Trophoblast cell (in vitro differentiated cells and primary cell): Measurements from ENCODE around the gene CHRNE. TPM values are rescaled to one million over a fixed set of nuclear protein-coding genes. Genes with fewer than 3 reads are reported as not detected.

Experiments
- DNase-seq, 2 donors: peaks; one replicate each; pipeline ENCODE4 v3.0.0-alpha.2; 2016
- H2AFZ ChIP-seq: 2 replicates; pipeline ENCODE4 v1.6.1; 2013; ENCODE audit warnings: low read length, moderate library complexity, mild to moderate bottlenecking; ENCODE audit not compliant: insufficient read depth, poor library complexity
- H2AK5ac ChIP-seq: 2 replicates; pipeline ENCODE4 v1.6.1; 2013; ENCODE audit warnings: mild to moderate bottlenecking, low read length
- H2BK120ac ChIP-seq: 2 replicates; pipeline ENCODE4 v1.6.1; 2013; ENCODE audit warnings: low read length, mild to moderate bottlenecking, moderate library complexity; ENCODE audit not compliant: insufficient read depth, poor library complexity
- H2BK12ac ChIP-seq: 2 replicates; pipeline ENCODE4 v1.6.1; 2013; ENCODE audit warnings: mild to moderate bottlenecking, low read length, moderate library complexity
- H2BK5ac ChIP-seq: 2 replicates; pipeline ENCODE4 v1.6.1; 2013; ENCODE audit warnings: low read length, low read depth, moderate library complexity, mild to moderate bottlenecking; ENCODE audit not compliant: poor library complexity
- H3K14ac ChIP-seq: 2 replicates; pipeline ENCODE4 v1.6.1; 2013; ENCODE audit warnings: mild to moderate bottlenecking, low read length
- H3K18ac ChIP-seq: 2 replicates; pipeline ENCODE4 v1.6.1; 2013; ENCODE audit warnings: mild to moderate bottlenecking, low read length
- H3K23ac ChIP-seq: 2 replicates; pipeline ENCODE4 v1.6.1; 2013; ENCODE audit warnings: low read length
- H3K27ac ChIP-seq: 2 replicates; pipeline ENCODE4 v1.5.1; 2013; ENCODE audit warnings: low read depth, mild to moderate bottlenecking, inconsistent platforms, low read length, moderate library complexity
- H3K27me3 ChIP-seq: 2 replicates; pipeline ENCODE4 v1.6.1; 2013; ENCODE audit warnings: inconsistent platforms, mild to moderate bottlenecking, low read length, moderate library complexity; ENCODE audit not compliant: insufficient read depth
- H3K36me3 ChIP-seq, 2 experiments: 1 replicate in 1 of 2; 2 replicates in 1 of 2; pipeline ENCODE4 v1.6.1; 2013; ENCODE audit warnings: low read length in 2 of 2, mild to moderate bottlenecking in 2 of 2, moderate library complexity in 1 of 2; ENCODE audit not compliant: insufficient read depth in 2 of 2, control insufficient read depth in 1 of 2
- H3K4ac ChIP-seq: 2 replicates; pipeline ENCODE4 v1.6.1; 2013; ENCODE audit warnings: low read depth, mild to moderate bottlenecking, low read length, moderate library complexity
- H3K4me1 ChIP-seq, 2 experiments: 1 replicate in 1 of 2; 2 replicates in 1 of 2; pipeline ENCODE4 v1.6.1; 2013; ENCODE audit warnings: low read length in 2 of 2, mild to moderate bottlenecking in 2 of 2, moderate library complexity in 1 of 2; ENCODE audit not compliant: insufficient read depth in 2 of 2, control insufficient read depth in 1 of 2
- H3K4me2 ChIP-seq: 2 replicates; pipeline ENCODE4 v1.6.1; 2013; ENCODE audit warnings: inconsistent platforms, mild to moderate bottlenecking, low read length, moderate library complexity
- H3K4me3 ChIP-seq: 2 replicates; pipeline ENCODE4 v1.5.1; 2013; ENCODE audit warnings: mild to moderate bottlenecking, low read depth, low read length, inconsistent platforms
- H3K79me1 ChIP-seq: one replicate; pipeline ENCODE4 v1.6.1; 2013; ENCODE audit warnings: low read length
- H3K79me2 ChIP-seq: 2 replicates; pipeline ENCODE4 v1.6.1; 2013; ENCODE audit warnings: low read length, mild to moderate bottlenecking; ENCODE audit not compliant: control insufficient read depth, insufficient read depth, poor library complexity
- H3K9ac ChIP-seq: 2 replicates; pipeline ENCODE4 v1.6.1; 2013; ENCODE audit warnings: mild to moderate bottlenecking, low read length
- H3K9me3 ChIP-seq: 2 replicates; pipeline ENCODE4 v1.6.1; 2013; ENCODE audit warnings: low read depth, mild to moderate bottlenecking, control low read depth, inconsistent platforms, low read length; ENCODE audit not compliant: insufficient read depth
- H4K12ac ChIP-seq: 2 replicates; pipeline ENCODE4 v1.6.1; 2013; ENCODE audit warnings: low read depth, mild to moderate bottlenecking, low read length, moderate library complexity
- H4K8ac ChIP-seq: 2 replicates; pipeline ENCODE4 v1.6.1; 2013; ENCODE audit warnings: low read depth, mild to moderate bottlenecking, low read length, moderate library complexity
- H4K91ac ChIP-seq: one replicate; pipeline ENCODE4 v1.6.1; 2013; ENCODE audit warnings: low read depth, mild to moderate bottlenecking, low read length, moderate library complexity
- WGBS: extraction: QIAGEN DNeasy Blood & Tissue Kit; methylation state at CpG from one replicate; pipeline ENCODE4 v1.1.7; 2013; ENCODE audit warnings: missing lambda C conversion rate; ENCODE audit not compliant: insufficient read length, insufficient coverage; ENCODE audit errors: extremely low coverage; 5-methylcytosine and 5-hydroxymethylcytosine counted together
- polyA plus RNA-seq: library from polyadenylated mRNA; stranded (reverse); fragments of 200-250 nt; gene quantifications from 2 replicates; pipeline ENCODE4 v1.2.3, GENCODE V29; 2013

The CHRNE gene
- polyA plus RNA-seq: 0.22 and 0.34 TPM in 2 replicates

- Histone ChIP-seq H3K4me2 (no peak within 1 kb of the TSS), H3K4me1 (peaks cover 0 to 2% of the 10 kb centered on the region in 2 experiments), H2BK5ac (no peak within 1 kb of the TSS), H3K14ac (no peak within 1 kb of the TSS), H4K8ac (no peak within 1 kb of the TSS), H3K18ac (no peak within 1 kb of the TSS), H3K4me3 (no peak within 1 kb of the TSS), H4K91ac (no peak within 1 kb of the TSS), H3K9ac (no peak within 1 kb of the TSS), H3K23ac (no peak within 1 kb of the TSS), H4K12ac (no peak within 1 kb of the TSS), H3K79me2 (no peaks in the 10 kb centered on the region), H3K79me1 (peaks cover 2% of the 10 kb centered on the region), H3K36me3 (peaks cover 24 to 35% of the 10 kb centered on the region in 2 experiments), H2BK120ac (no peak within 1 kb of the TSS), H2AK5ac (no peak within 1 kb of the TSS), H2AFZ (no peak within 1 kb of the TSS), H3K9me3 (no peaks in the 10 kb centered on the region), H3K27me3 (no peaks in the 10 kb centered on the region), H2BK12ac (no peak within 1 kb of the TSS), H3K4ac (no peak within 1 kb of the TSS), H3K27ac (no peak within 1 kb of the TSS)
- peak; percentile 88 to 94 for DNase-seq
- no CpG with 5 or more reads among the region's 10 CpGs for WGBS
Measured at GRCh38 chr17:4903051-4903818, at the start of gene CHRNE. TSS of gene CHRNE (minus strand) at chr17:4903098. CDS start at chr17:4903063, 35 bp downstream.

GRCh38 chr17:4951486-4951885 lies 48.6 kb upstream of the CHRNE start:
- Histone ChIP-seq H2BK120ac (no peak overlapping the region), H2BK12ac (peak overlapping the region; percentile 42), H3K27ac (no peak overlapping the region), H3K27me3 (no peaks in the 10 kb centered on the region), H3K14ac (no peak overlapping the region), H3K79me1 (peaks cover 30% of the 10 kb centered on the region), H2AK5ac (no peak overlapping the region), H4K91ac (no peak overlapping the region), H4K12ac (no peak overlapping the region), H3K9ac (no peak overlapping the region), H2BK5ac (no peak overlapping the region), H3K4me1 (peaks cover 12 to 23% of the 10 kb centered on the region in 2 experiments), H3K4me2 (no peak overlapping the region), H3K9me3 (peaks cover 4% of the 10 kb centered on the region), H3K79me2 (peaks cover 25% of the 10 kb centered on the region), H3K4me3 (no peak overlapping the region), H2AFZ (no peak overlapping the region), H3K23ac (no peak overlapping the region), H3K36me3 (peaks cover 5% of the 10 kb centered on the region in 2 experiments), H3K4ac (no peak overlapping the region), H4K8ac (no peak overlapping the region), H3K18ac (peak overlapping the region; percentile 48)
- WGBS: no CpG with 5 or more reads among the region's 3 CpGs
- DNase-seq: no peak

- H2AFZ ChIP-seq: peak within 1 kb of the TSS; percentile 53
- peak within 1 kb of the TSS; percentile 93 for H2BK5ac ChIP-seq
- peak within 1 kb of the TSS; percentile 42 for H2BK12ac ChIP-seq
- peak within 1 kb of the TSS; percentile 60 for H2AK5ac ChIP-seq
- peak within 1 kb of the TSS; percentile 95 for H3K9ac ChIP-seq
- H2BK120ac ChIP-seq: peak within 1 kb of the TSS; percentile 84
- H4K8ac ChIP-seq: peak within 1 kb of the TSS; percentile 93
- peaks cover 26% of the 10 kb centered on the region for H3K79me2 ChIP-seq
- peaks cover 8 to 12% of the 10 kb centered on the region in 2 experiments for H3K36me3 ChIP-seq
- DNase-seq: no peak
- H4K91ac ChIP-seq: peak within 1 kb of the TSS; percentile 97
- H3K14ac ChIP-seq: peak within 1 kb of the TSS; percentile 89
- no peaks in the 10 kb centered on the region for H3K27me3 ChIP-seq
- peaks cover 15 to 29% of the 10 kb centered on the region in 2 experiments for H3K4me1 ChIP-seq
- peak within 1 kb of the TSS; percentile 81 for H3K4ac ChIP-seq
- H3K18ac ChIP-seq: peak within 1 kb of the TSS; percentile 89
- H3K4me3 ChIP-seq: peak within 1 kb of the TSS; percentile 63
- WGBS: no CpG with 5 or more reads among the region's 7 CpGs
- peaks cover 30% of the 10 kb centered on the region for H3K79me1 ChIP-seq
- H3K27ac ChIP-seq: peak within 1 kb of the TSS; percentile 100
- peak within 1 kb of the TSS; percentile 78 for H3K4me2 ChIP-seq
- peaks cover 1% of the 10 kb centered on the region for H3K9me3 ChIP-seq
- no peak within 1 kb of the TSS for H3K23ac ChIP-seq
- H4K12ac ChIP-seq: peak within 1 kb of the TSS; percentile 68
Measured at GRCh38 chr17:4950746-4951204, 47.9 kb upstream of the CHRNE start, which contains the start of gene ENO3. TSS of gene ENO3 (plus strand) at chr17:4951119. CDS start at chr17:4951830, 711 bp downstream.

- H3K4me3 ChIP-seq: peak overlapping the region; percentile 63
- H3K18ac ChIP-seq: peak overlapping the region; percentile 89
- H3K79me1 ChIP-seq: peaks cover 30% of the 10 kb centered on the region
- H3K27ac ChIP-seq: peak overlapping the region; percentile 100
- peak overlapping the region; percentile 89 for H3K14ac ChIP-seq
- peak overlapping the region; percentile 97 for H4K91ac ChIP-seq
- peaks cover 1% of the 10 kb centered on the region for H3K9me3 ChIP-seq
- peak overlapping the region; percentile 68 for H4K12ac ChIP-seq
- no CpG with 5 or more reads among the region's 52 CpGs for WGBS
- peak overlapping the region; percentile 93 for H2BK5ac ChIP-seq
- H2AFZ ChIP-seq: peak overlapping the region; percentile 53
- no peaks in the 10 kb centered on the region for H3K27me3 ChIP-seq
- DNase-seq: peak in 1 of 2 donors; percentile 30
- peak overlapping the region; percentile 95 for H3K9ac ChIP-seq
- peaks cover 26% of the 10 kb centered on the region for H3K79me2 ChIP-seq
- peak overlapping the region; percentile 81 for H3K4ac ChIP-seq
- H2AK5ac ChIP-seq: peak overlapping the region; percentile 60
- H3K4me1 ChIP-seq: peaks cover 20 to 35% of the 10 kb centered on the region in 2 experiments
- no peak overlapping the region for H3K23ac ChIP-seq
- peak overlapping the region; percentile 78 for H3K4me2 ChIP-seq
- peak overlapping the region; percentile 29 for H2BK12ac ChIP-seq
- H3K36me3 ChIP-seq: peaks cover 13 to 18% of the 10 kb centered on the region in 2 experiments
- H2BK120ac ChIP-seq: peak overlapping the region; percentile 84
- H4K8ac ChIP-seq: peak overlapping the region; percentile 93
Measured at GRCh38 chr17:4950075-4950745, 47.3 kb upstream of the CHRNE start.
